ENCODE results near the gene PDGFRB. TPM values are rescaled to one million over a fixed set of nuclear protein-coding genes. Genes with fewer than 3 reads are reported as not detected.

Gene PDGFRB
- polyA plus RNA-seq (not detected in 2 replicates), polyA minus RNA-seq (0.24 and 0.81 TPM in 2 replicates)

DNA sequence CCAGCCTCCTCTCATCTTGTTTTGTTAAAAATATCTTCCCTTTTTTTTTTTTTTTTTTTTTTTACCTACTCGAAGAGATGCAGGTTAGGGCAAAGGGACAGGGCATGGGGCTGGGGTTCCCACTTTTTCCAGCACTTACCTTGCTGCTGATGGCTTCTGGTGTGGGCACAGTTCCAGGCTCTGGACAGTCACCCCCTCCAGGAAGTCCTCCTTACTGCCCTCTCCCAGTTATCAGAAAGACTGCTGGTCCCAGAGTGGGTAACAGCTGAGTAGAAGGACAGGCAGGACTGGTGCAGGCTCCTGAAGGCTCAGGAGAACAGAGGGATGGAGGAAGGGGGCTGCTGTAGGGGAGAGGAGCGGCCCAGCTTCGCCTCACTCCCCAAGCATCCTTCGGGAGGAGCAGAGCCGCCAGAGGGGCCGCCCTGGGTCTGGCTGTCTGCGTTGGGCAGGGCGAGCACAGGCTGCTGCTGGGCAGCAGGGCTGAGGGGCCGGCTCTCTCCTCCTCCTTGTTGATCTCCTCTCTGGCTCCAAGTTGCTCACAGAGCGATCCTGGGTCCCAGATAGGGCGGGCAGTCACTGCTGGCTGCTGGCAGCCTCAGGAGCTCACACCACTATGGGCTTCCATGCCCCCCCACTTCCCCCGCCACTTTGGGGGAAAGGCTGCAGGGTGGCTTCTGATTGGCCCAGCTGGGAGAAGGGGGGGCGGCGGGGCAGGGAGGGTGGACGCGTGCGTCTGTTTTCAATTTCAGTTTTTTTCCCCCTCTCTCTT lies at the start of gene PDGFRB:
Gene PDGFRB, minus strand, starts transcription at position 588 of the 769 bp plus-strand sequence. CDS start 18,798 bp downstream, outside the sequence.
- Histone ChIP-seq H4K20me1 (ENCODE audit: insufficient read depth) (no peaks in the 10 kb centered on the region), H3K9me2 (ENCODE audit: insufficient read depth, low read length) (no peaks in the 10 kb centered on the region), H3F3A (ENCODE audit: insufficient read depth, low read length, poor library complexity, severe bottlenecking) (no peaks in the 10 kb centered on the region), H3K79me2 (replicated peaks; ENCODE audit: insufficient read depth, low read length) (no peaks in the 10 kb centered on the region), H3K9me3 (ENCODE audit: low read length) (no peaks in the 10 kb centered on the region), H3K27ac (ENCODE audit: low read length) (no peak within 1 kb of the TSS), H2AFZ (ENCODE audit: low read depth, low read length) (no peak within 1 kb of the TSS), H3K4me3 (ENCODE audit: low read length) (no peak within 1 kb of the TSS), H3K4me2 (ENCODE audit: low read length) (no peak within 1 kb of the TSS), H3K9ac (ENCODE audit: low read length) (no peak within 1 kb of the TSS), H3K36me3 (ENCODE audit: insufficient read depth, low read length) (no peaks in the 10 kb centered on the region), H3K27me3 (ENCODE audit: insufficient read depth, low read depth, low read length) (no peaks in the 10 kb centered on the region)
- no peak for TF ChIP-seq MXI1 (conservative IDR thresholded peaks at IDR 0.05; ENCODE audit: poor library complexity, severe bottlenecking)
- no peak for TF ChIP-seq CTCF (IDR thresholded peaks at IDR 0.05; ENCODE audit: poor library complexity, severe bottlenecking)
- TF ChIP-seq, protein P1, sequence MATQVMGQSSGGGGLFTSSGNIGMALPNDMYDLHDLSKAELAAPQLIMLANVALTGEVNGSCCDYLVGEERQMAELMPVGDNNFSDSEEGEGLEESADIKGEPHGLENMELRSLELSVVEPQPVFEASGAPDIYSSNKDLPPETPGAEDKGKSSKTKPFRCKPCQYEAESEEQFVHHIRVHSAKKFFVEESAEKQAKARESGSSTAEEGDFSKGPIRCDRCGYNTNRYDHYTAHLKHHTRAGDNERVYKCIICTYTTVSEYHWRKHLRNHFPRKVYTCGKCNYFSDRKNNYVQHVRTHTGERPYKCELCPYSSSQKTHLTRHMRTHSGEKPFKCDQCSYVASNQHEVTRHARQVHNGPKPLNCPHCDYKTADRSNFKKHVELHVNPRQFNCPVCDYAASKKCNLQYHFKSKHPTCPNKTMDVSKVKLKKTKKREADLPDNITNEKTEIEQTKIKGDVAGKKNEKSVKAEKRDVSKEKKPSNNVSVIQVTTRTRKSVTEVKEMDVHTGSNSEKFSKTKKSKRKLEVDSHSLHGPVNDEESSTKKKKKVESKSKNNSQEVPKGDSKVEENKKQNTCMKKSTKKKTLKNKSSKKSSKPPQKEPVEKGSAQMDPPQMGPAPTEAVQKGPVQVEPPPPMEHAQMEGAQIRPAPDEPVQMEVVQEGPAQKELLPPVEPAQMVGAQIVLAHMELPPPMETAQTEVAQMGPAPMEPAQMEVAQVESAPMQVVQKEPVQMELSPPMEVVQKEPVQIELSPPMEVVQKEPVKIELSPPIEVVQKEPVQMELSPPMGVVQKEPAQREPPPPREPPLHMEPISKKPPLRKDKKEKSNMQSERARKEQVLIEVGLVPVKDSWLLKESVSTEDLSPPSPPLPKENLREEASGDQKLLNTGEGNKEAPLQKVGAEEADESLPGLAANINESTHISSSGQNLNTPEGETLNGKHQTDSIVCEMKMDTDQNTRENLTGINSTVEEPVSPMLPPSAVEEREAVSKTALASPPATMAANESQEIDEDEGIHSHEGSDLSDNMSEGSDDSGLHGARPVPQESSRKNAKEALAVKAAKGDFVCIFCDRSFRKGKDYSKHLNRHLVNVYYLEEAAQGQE (IDR thresholded peaks at IDR 0.05; ENCODE audit: borderline replicate concordance), result no peak
- no peak for TF ChIP-seq EP300 (conservative IDR thresholded peaks at IDR 0.05; ENCODE audit: poor library complexity, severe bottlenecking)
- no peak for TF ChIP-seq SMC3 (conservative IDR thresholded peaks at IDR 0.05; ENCODE audit: poor library complexity)
- TF ChIP-seq TAF1 (IDR thresholded peaks at IDR 0.05; ENCODE audit: low read depth), result no peak
- no peak for TF ChIP-seq RAD21 (conservative IDR thresholded peaks at IDR 0.05)
- no peak for TF ChIP-seq EZH2 (IDR thresholded peaks at IDR 0.05; ENCODE audit: borderline replicate concordance, insufficient read depth, low read length, poor library complexity, severe bottlenecking)
- TF ChIP-seq POLR2AphosphoS5 (IDR thresholded peaks at IDR 0.05), result no peak

- H3K36me3 ChIP-seq (ENCODE audit: insufficient read depth, low read length), result no peaks in the 10 kb centered on the region
- no peaks in the 10 kb centered on the region for H3K79me2 ChIP-seq (replicated peaks; ENCODE audit: insufficient read depth, low read length)
- no peak overlapping the region for H3K9ac ChIP-seq (ENCODE audit: low read length)
- no peak overlapping the region for H2AFZ ChIP-seq (ENCODE audit: low read depth, low read length)
- no peak for TF ChIP-seq EZH2 (IDR thresholded peaks at IDR 0.05; ENCODE audit: borderline replicate concordance, insufficient read depth, low read length, poor library complexity, severe bottlenecking)
- TF ChIP-seq POLR2AphosphoS5 (IDR thresholded peaks at IDR 0.05), result no peak
- no peak for TF ChIP-seq TAF1 (IDR thresholded peaks at IDR 0.05; ENCODE audit: low read depth)
- no peak for TF ChIP-seq MXI1 (conservative IDR thresholded peaks at IDR 0.05; ENCODE audit: poor library complexity, severe bottlenecking)
- TF ChIP-seq, protein P1 (IDR thresholded peaks at IDR 0.05; ENCODE audit: borderline replicate concordance), result no peak
- TF ChIP-seq RAD21 (conservative IDR thresholded peaks at IDR 0.05), result no peak
- TF ChIP-seq SMC3 (conservative IDR thresholded peaks at IDR 0.05; ENCODE audit: poor library complexity), result no peak
- no peak for TF ChIP-seq CTCF (IDR thresholded peaks at IDR 0.05; ENCODE audit: poor library complexity, severe bottlenecking)
- no peak for TF ChIP-seq EP300 (conservative IDR thresholded peaks at IDR 0.05; ENCODE audit: poor library complexity, severe bottlenecking)
- H3K27ac ChIP-seq (ENCODE audit: low read length), result no peak overlapping the region
- H3K9me2 ChIP-seq (ENCODE audit: insufficient read depth, low read length), result no peaks in the 10 kb centered on the region
- H3K4me2 ChIP-seq (ENCODE audit: low read length), result no peak overlapping the region
- no peaks in the 10 kb centered on the region for H3F3A ChIP-seq (ENCODE audit: insufficient read depth, low read length, poor library complexity, severe bottlenecking)
- no peaks in the 10 kb centered on the region for H3K27me3 ChIP-seq (ENCODE audit: insufficient read depth, low read depth, low read length)
- H3K9me3 ChIP-seq (ENCODE audit: low read length), result no peaks in the 10 kb centered on the region
- H4K20me1 ChIP-seq (ENCODE audit: insufficient read depth), result no peaks in the 10 kb centered on the region
- H3K4me3 ChIP-seq (ENCODE audit: low read length), result no peak overlapping the region
These were observed 48.9 kb upstream of the PDGFRB start for GRCh38 chr5:150204590-150204960.

All from neural cell (in vitro differentiated cells).